Measurements from ENCODE around the gene KRT2. TPM values are rescaled to one million over a fixed set of nuclear protein-coding genes. Genes with fewer than 3 reads are reported as not detected.

The KRT2 gene
- total and polyA plus RNA-seq, 2 donors (not counting 3 experiments of a cell fraction or from before 2014, with no cell fraction given) = not detected

- dilution Hi-C loops (cut with MboI; ENCODE audit: extremely low pct_ligation_motif_present, low sequenced_read_pairs) (no loop called here), intact Hi-C loops (cut with micrococcal nuclease) (no loop called here)
Observed at GRCh38 chr12:52600941-52601481, 51.0 kb downstream of the KRT2 start, which contains the start of gene KRT72. Gene KRT72, minus strand, starts transcription at chr12:52601463. Its CDS starts 11 bp downstream, at chr12:52601452.

GRCh38 chr12:52600475-52600874 is 51.5 kb downstream of the KRT2 start:
- Histone ChIP-seq H3K4me3 (replicated peaks in 1 of 3; ENCODE audit: insufficient read depth in 1 of 3, low read depth in 1 of 3, low read length in 3 of 3) (no peak overlapping the region), H3K4me1 (ENCODE audit: control insufficient read depth, extremely low read depth, insufficient read depth, low read length) (no peaks in the 10 kb centered on the region), H4K20me1 (replicated peaks; ENCODE audit: control insufficient read depth, extremely low read depth, insufficient read depth, low read length) (no peaks in the 10 kb centered on the region), H3K27me3 (ENCODE audit: control insufficient read depth in 2 of 2, insufficient read depth in 2 of 2, low read length in 2 of 2) (peaks cover 20 to 39% of the 10 kb centered on the region in 2 experiments), H3K36me3 (ENCODE audit: control insufficient read depth in 2 of 2, extremely low read depth in 1 of 2, insufficient read depth in 2 of 2, low read length in 2 of 2) (no peaks in the 10 kb centered on the region), H3K79me2 (ENCODE audit: control insufficient read depth, insufficient read depth, low read length) (no peaks in the 10 kb centered on the region), H3K27ac (ENCODE audit: insufficient read depth, low read depth, low read length) (no peak overlapping the region), H3K9me1 (replicated peaks; ENCODE audit: control insufficient read depth, extremely low read depth, insufficient read depth, low read length) (no peaks in the 10 kb centered on the region), H2AFZ (ENCODE audit: low read depth, low read length) (no peak overlapping the region), H3K9me3 (replicated peaks; ENCODE audit: control insufficient read depth, insufficient read depth, low read length) (no peaks in the 10 kb centered on the region), H3K4me2 (ENCODE audit: insufficient read depth, low read length) (no peak overlapping the region), H3K9ac (replicated peaks; ENCODE audit: extremely low read depth, insufficient read depth, low read length) (no peak overlapping the region)
- POLR2A ChIA-PET = no interaction called here
- TF ChIP-seq FOS (IDR thresholded peaks at IDR 0.05; ENCODE audit: borderline replicate concordance, insufficient read depth, low read length) = no peak
- no peak for TF ChIP-seq GATA2 (IDR thresholded peaks at IDR 0.05; ENCODE audit: insufficient read depth, insufficient read length, low read depth, low read length)
- no peak for TF ChIP-seq POLR2AphosphoS5 (IDR thresholded peaks at IDR 0.05; ENCODE audit: insufficient read depth, low read depth, low read length)
- TF ChIP-seq JUN (IDR thresholded peaks at IDR 0.05; ENCODE audit: borderline replicate concordance, insufficient read depth, insufficient read length, low read depth) = no peak
- no peak for TF ChIP-seq EZH2 (IDR thresholded peaks at IDR 0.05; ENCODE audit: borderline replicate concordance, low read depth, low read length, severe bottlenecking)
- TF ChIP-seq POLR2A (IDR thresholded peaks at IDR 0.05; ENCODE audit: low read depth, low read length) = no peak
- TF ChIP-seq, protein P1, sequence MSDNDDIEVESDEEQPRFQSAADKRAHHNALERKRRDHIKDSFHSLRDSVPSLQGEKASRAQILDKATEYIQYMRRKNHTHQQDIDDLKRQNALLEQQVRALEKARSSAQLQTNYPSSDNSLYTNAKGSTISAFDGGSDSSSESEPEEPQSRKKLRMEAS (IDR thresholded peaks at IDR 0.05; ENCODE audit: insufficient read depth, insufficient read length) = no peak
- TF ChIP-seq MYC (IDR thresholded peaks at IDR 0.05; ENCODE audit: low read depth, low read length) = no peak
- TF ChIP-seq, protein P2, sequence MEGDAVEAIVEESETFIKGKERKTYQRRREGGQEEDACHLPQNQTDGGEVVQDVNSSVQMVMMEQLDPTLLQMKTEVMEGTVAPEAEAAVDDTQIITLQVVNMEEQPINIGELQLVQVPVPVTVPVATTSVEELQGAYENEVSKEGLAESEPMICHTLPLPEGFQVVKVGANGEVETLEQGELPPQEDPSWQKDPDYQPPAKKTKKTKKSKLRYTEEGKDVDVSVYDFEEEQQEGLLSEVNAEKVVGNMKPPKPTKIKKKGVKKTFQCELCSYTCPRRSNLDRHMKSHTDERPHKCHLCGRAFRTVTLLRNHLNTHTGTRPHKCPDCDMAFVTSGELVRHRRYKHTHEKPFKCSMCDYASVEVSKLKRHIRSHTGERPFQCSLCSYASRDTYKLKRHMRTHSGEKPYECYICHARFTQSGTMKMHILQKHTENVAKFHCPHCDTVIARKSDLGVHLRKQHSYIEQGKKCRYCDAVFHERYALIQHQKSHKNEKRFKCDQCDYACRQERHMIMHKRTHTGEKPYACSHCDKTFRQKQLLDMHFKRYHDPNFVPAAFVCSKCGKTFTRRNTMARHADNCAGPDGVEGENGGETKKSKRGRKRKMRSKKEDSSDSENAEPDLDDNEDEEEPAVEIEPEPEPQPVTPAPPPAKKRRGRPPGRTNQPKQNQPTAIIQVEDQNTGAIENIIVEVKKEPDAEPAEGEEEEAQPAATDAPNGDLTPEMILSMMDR (IDR thresholded peaks at IDR 0.05; ENCODE audit: extremely low read depth in 1 of 2, insufficient read depth in 1 of 2, low read depth in 1 of 2, low read length in 2 of 2) = no peak
- DNase-seq (ENCODE audit: low read depth, low spot score) (no peak), FAIRE-seq (no peak)
- BruUV-seq (replicated peaks) = no TSS peak
- CTCF ChIA-PET = no interaction called here
- dilution Hi-C loops (cut with MboI; ENCODE audit: extremely low pct_ligation_motif_present, low sequenced_read_pairs) = no loop called here
- intact Hi-C loops (cut with micrococcal nuclease) = no loop called here

More at GRCh38 chr12:52600941-52601481, 51.0 kb downstream of the KRT2 start, which contains the start of gene KRT72:
- Histone ChIP-seq H3K36me3 (ENCODE audit: control insufficient read depth in 2 of 2, extremely low read depth in 1 of 2, insufficient read depth in 2 of 2, low read length in 2 of 2) (no peaks in the 10 kb centered on the region), H4K20me1 (replicated peaks; ENCODE audit: control insufficient read depth, extremely low read depth, insufficient read depth, low read length) (no peaks in the 10 kb centered on the region), H3K79me2 (ENCODE audit: control insufficient read depth, insufficient read depth, low read length) (no peaks in the 10 kb centered on the region), H3K4me2 (ENCODE audit: insufficient read depth, low read length) (no peak within 1 kb of the TSS), H3K4me3 (replicated peaks in 1 of 3; ENCODE audit: insufficient read depth in 1 of 3, low read depth in 1 of 3, low read length in 3 of 3) (no peak within 1 kb of the TSS), H3K4me1 (ENCODE audit: control insufficient read depth, extremely low read depth, insufficient read depth, low read length) (no peaks in the 10 kb centered on the region), H3K9me1 (replicated peaks; ENCODE audit: control insufficient read depth, extremely low read depth, insufficient read depth, low read length) (no peaks in the 10 kb centered on the region), H2AFZ (ENCODE audit: low read depth, low read length) (no peak within 1 kb of the TSS), H3K9ac (replicated peaks; ENCODE audit: extremely low read depth, insufficient read depth, low read length) (no peak within 1 kb of the TSS), H3K27ac (ENCODE audit: insufficient read depth, low read depth, low read length) (no peak within 1 kb of the TSS), H3K9me3 (replicated peaks; ENCODE audit: control insufficient read depth, insufficient read depth, low read length) (no peaks in the 10 kb centered on the region), H3K27me3 (ENCODE audit: control insufficient read depth in 2 of 2, insufficient read depth in 2 of 2, low read length in 2 of 2) (peaks cover 20 to 39% of the 10 kb centered on the region in 2 experiments)
- POLR2A ChIA-PET = no interaction called here
- no TSS peak for BruUV-seq (replicated peaks)
- CTCF ChIA-PET = no interaction called here
- no peak for DNase-seq (ENCODE audit: low read depth, low spot score)
- peak; percentile 43 for TF ChIP-seq EZH2 (IDR thresholded peaks at IDR 0.05; ENCODE audit: borderline replicate concordance, low read depth, low read length, severe bottlenecking)
- TF ChIP-seq, protein P2 (IDR thresholded peaks at IDR 0.05; ENCODE audit: extremely low read depth in 1 of 2, insufficient read depth in 1 of 2, low read depth in 1 of 2, low read length in 2 of 2) = no peak
- FAIRE-seq = no peak

Measured in endothelial cell of umbilical vein (primary cell).